Measurements from ENCODE around the gene GRM1.

Gene GRM1

GRCh38 chr6:146071781-146072180 lies 42.9 kb downstream of the GRM1 start:
- no peak for ATAC-seq
- no peak for TF ChIP-seq GLIS3 (CRISPR knock-in tag; IDR thresholded peaks at IDR 0.05)
- no peak for TF ChIP-seq PPARA (CRISPR knock-in tag; IDR thresholded peaks at IDR 0.05; ENCODE audit: borderline replicate concordance)
- TF ChIP-seq TSHZ2 (CRISPR knock-in tag; IDR thresholded peaks at IDR 0.05), result no peak
- no peak for TF ChIP-seq TOX (CRISPR knock-in tag; IDR thresholded peaks at IDR 0.05; ENCODE audit: borderline replicate concordance)
- no peak for TF ChIP-seq POU6F1 (CRISPR knock-in tag; IDR thresholded peaks at IDR 0.05; ENCODE audit: borderline replicate concordance, low read depth)

- TF ChIP-seq RARB (CRISPR knock-in tag; IDR thresholded peaks at IDR 0.05) (no peak), SNAI2 (CRISPR knock-in tag; IDR thresholded peaks at IDR 0.05) (no peak), PATZ1 (CRISPR knock-in tag; IDR thresholded peaks at IDR 0.05; ENCODE audit: borderline replicate concordance) (no peak), ZNF8 (CRISPR knock-in tag; IDR thresholded peaks at IDR 0.05) (no peak), ARNTL (CRISPR knock-in tag; IDR thresholded peaks at IDR 0.05; ENCODE audit: borderline replicate concordance, low read depth) (no peak), TSHZ2 (CRISPR knock-in tag; IDR thresholded peaks at IDR 0.05) (no peak), ZFP3 (CRISPR knock-in tag; IDR thresholded peaks at IDR 0.05) (no peak), ZNF565 (CRISPR knock-in tag; conservative IDR thresholded peaks at IDR 0.05; ENCODE audit: low read depth) (no peak)
- ATAC-seq, result no peak
These were observed 49.1 kb downstream of the GRM1 start for GRCh38 chr6:146077992-146078391.

GRCh38 chr6:146087386-146087785 lies 58.5 kb downstream of the GRM1 start:
- ATAC-seq, result no peak
- TF ChIP-seq ZC3H10 (CRISPR knock-in tag; IDR thresholded peaks at IDR 0.05) (no peak), ZNF565 (CRISPR knock-in tag; conservative IDR thresholded peaks at IDR 0.05; ENCODE audit: low read depth) (no peak), ESRRG (CRISPR knock-in tag; IDR thresholded peaks at IDR 0.05) (no peak), ISL1 (CRISPR knock-in tag; IDR thresholded peaks at IDR 0.05) (no peak), ZNF8 (CRISPR knock-in tag; IDR thresholded peaks at IDR 0.05) (no peak), ZNF70 (CRISPR knock-in tag; IDR thresholded peaks at IDR 0.05) (no peak), ZFP30 (CRISPR knock-in tag; IDR thresholded peaks at IDR 0.05) (no peak), SNAI2 (CRISPR knock-in tag; IDR thresholded peaks at IDR 0.05) (no peak), POU6F1 (CRISPR knock-in tag; IDR thresholded peaks at IDR 0.05; ENCODE audit: borderline replicate concordance, low read depth) (no peak), ZFP3 (CRISPR knock-in tag; IDR thresholded peaks at IDR 0.05) (no peak), TCF4 (CRISPR knock-in tag; IDR thresholded peaks at IDR 0.05; ENCODE audit: borderline replicate concordance) (no peak), PATZ1 (CRISPR knock-in tag; IDR thresholded peaks at IDR 0.05; ENCODE audit: borderline replicate concordance) (no peak)

Measured in SK-N-SH treated with all-trans-retinoic acid at 6 μM for 48 hours (cell line).